ENCODE measurements around the gene AUTS2. TPM values are rescaled to one million over a fixed set of nuclear protein-coding genes. Genes with fewer than 3 reads are reported as not detected.

AUTS2 gene
- total and polyA plus RNA-seq, 10 of the 15 experiments (the other 5 are each of a cell fraction or from before 2014, with no cell fraction given): 6.4 to 55.6 (median 21.6) TPM

DNA sequence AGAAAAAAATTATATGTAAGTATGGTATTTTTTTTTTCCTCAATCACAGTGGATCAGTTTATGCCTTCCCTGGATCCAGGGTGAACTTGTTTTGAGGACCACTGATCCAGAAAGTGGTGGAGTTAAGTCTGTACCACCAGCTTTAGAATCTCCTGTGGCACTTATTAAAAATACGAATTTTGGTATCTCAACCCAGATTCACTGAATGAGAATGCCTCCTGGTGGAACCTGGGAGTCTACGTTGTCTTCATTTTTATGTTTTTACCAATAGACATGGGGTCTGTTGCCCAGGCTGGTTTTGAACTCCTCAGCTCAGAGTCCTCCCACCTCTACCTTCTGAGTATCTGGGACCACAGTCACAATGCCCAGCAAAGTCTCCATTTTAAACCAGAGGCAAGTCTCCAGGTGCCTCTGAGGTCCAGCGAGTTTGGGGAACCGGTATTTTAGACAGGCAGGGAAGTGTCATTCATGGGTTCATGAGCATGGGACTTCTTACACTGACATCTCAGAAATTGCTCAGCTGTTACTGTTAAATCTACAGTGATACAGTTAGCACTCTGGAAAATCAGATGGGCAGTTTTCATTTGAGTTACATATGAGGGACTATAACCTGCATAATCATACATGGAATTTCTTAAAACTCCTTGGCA, 200.9 kb downstream of the AUTS2 start (continued):
- TF ChIP-seq SIX5 (IDR thresholded peaks at IDR 0.05; ENCODE audit: low read depth, low read length, severe bottlenecking): no peak
- no peak for TF ChIP-seq BRCA1 (IDR thresholded peaks at IDR 0.05; ENCODE audit: low read depth, low read length)
- no peak for TF ChIP-seq MTA3 (IDR thresholded peaks at IDR 0.05; ENCODE audit: borderline replicate concordance, low read length)
- TF ChIP-seq, protein P1, sequence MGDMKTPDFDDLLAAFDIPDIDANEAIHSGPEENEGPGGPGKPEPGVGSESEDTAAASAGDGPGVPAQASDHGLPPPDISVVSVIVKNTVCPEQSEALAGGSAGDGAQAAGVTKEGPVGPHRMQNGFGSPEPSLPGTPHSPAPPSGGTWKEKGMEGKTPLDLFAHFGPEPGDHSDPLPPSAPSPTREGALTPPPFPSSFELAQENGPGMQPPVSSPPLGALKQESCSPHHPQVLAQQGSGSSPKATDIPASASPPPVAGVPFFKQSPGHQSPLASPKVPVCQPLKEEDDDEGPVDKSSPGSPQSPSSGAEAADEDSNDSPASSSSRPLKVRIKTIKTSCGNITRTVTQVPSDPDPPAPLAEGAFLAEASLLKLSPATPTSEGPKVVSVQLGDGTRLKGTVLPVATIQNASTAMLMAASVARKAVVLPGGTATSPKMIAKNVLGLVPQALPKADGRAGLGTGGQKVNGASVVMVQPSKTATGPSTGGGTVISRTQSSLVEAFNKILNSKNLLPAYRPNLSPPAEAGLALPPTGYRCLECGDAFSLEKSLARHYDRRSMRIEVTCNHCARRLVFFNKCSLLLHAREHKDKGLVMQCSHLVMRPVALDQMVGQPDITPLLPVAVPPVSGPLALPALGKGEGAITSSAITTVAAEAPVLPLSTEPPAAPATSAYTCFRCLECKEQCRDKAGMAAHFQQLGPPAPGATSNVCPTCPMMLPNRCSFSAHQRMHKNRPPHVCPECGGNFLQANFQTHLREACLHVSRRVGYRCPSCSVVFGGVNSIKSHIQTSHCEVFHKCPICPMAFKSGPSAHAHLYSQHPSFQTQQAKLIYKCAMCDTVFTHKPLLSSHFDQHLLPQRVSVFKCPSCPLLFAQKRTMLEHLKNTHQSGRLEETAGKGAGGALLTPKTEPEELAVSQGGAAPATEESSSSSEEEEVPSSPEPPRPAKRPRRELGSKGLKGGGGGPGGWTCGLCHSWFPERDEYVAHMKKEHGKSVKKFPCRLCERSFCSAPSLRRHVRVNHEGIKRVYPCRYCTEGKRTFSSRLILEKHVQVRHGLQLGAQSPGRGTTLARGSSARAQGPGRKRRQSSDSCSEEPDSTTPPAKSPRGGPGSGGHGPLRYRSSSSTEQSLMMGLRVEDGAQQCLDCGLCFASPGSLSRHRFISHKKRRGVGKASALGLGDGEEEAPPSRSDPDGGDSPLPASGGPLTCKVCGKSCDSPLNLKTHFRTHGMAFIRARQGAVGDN (IDR thresholded peaks at IDR 0.05): no peak
- no peak for TF ChIP-seq LARP7 (IDR thresholded peaks at IDR 0.05)
- no peak for TF ChIP-seq ZNF274 (IDR thresholded peaks at IDR 0.05; ENCODE audit: insufficient read depth, insufficient read length)
- peak; percentile 44 for TF ChIP-seq EED (IDR thresholded peaks at IDR 0.05; ENCODE audit: low read depth)
- no peak for TF ChIP-seq NKRF (conservative IDR thresholded peaks at IDR 0.05)
- TF ChIP-seq RB1 (IDR thresholded peaks at IDR 0.05; ENCODE audit: borderline replicate concordance): no peak
- TF ChIP-seq SRF (IDR thresholded peaks at IDR 0.05; ENCODE audit: low read depth in 2 of 2, low read length in 2 of 2): no peak
- TF ChIP-seq MEF2B (IDR thresholded peaks at IDR 0.05; ENCODE audit: partially characterized antibody, poor library complexity, severe bottlenecking): no peak
- TF ChIP-seq, protein P2, sequence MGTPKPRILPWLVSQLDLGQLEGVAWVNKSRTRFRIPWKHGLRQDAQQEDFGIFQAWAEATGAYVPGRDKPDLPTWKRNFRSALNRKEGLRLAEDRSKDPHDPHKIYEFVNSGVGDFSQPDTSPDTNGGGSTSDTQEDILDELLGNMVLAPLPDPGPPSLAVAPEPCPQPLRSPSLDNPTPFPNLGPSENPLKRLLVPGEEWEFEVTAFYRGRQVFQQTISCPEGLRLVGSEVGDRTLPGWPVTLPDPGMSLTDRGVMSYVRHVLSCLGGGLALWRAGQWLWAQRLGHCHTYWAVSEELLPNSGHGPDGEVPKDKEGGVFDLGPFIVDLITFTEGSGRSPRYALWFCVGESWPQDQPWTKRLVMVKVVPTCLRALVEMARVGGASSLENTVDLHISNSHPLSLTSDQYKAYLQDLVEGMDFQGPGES (IDR thresholded peaks at IDR 0.05): no peak
- TF ChIP-seq, protein P3, sequence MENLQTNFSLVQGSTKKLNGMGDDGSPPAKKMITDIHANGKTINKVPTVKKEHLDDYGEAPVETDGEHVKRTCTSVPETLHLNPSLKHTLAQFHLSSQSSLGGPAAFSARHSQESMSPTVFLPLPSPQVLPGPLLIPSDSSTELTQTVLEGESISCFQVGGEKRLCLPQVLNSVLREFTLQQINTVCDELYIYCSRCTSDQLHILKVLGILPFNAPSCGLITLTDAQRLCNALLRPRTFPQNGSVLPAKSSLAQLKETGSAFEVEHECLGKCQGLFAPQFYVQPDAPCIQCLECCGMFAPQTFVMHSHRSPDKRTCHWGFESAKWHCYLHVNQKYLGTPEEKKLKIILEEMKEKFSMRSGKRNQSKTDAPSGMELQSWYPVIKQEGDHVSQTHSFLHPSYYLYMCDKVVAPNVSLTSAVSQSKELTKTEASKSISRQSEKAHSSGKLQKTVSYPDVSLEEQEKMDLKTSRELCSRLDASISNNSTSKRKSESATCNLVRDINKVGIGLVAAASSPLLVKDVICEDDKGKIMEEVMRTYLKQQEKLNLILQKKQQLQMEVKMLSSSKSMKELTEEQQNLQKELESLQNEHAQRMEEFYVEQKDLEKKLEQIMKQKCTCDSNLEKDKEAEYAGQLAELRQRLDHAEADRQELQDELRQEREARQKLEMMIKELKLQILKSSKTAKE (IDR thresholded peaks at IDR 0.05; ENCODE audit: low read depth, poor library complexity, severe bottlenecking): no peak
- no peak for TF ChIP-seq SIN3A (IDR thresholded peaks at IDR 0.05; ENCODE audit: low read depth, low read length)
- no peak for TF ChIP-seq NFIC (IDR thresholded peaks at IDR 0.05; ENCODE audit: low read depth, low read length)
- TF ChIP-seq KDM1A (IDR thresholded peaks at IDR 0.05; ENCODE audit: borderline replicate concordance): no peak
- no peak for TF ChIP-seq RAD51 (IDR thresholded peaks at IDR 0.05)
- no peak for TF ChIP-seq SREBF2 (IDR thresholded peaks at IDR 0.05; ENCODE audit: low read length)
- no peak for TF ChIP-seq DPF2 (IDR thresholded peaks at IDR 0.05)

Measured in GM12878 (cell line).